Astrocyte (in vitro differentiated cells and primary cell): ENCODE measurements around the gene RAB2B. TPM values are rescaled to one million over a fixed set of nuclear protein-coding genes. Genes with fewer than 3 reads are reported as not detected.

ENCODE experiments used
- DNase-seq: peaks from one replicate; pipeline ENCODE4 v3.0.0-alpha.2; 2010; ENCODE audit warnings: low read depth
- FAIRE-seq: peaks from 2 replicates; lab custom pipeline; 2011; peaks lifted over from hg19 to GRCh38; lab: Jason Lieb, UNC
- H2AFZ ChIP-seq: 2 replicates; pipeline ENCODE4 v1.6.0; 2012; ENCODE audit warnings: low read depth, low read length, inconsistent platforms
- H3K27ac ChIP-seq: 2 replicates; pipeline ENCODE4 v1.5.1; 2011; ENCODE audit warnings: low read depth, low read length, inconsistent platforms
- H3K27me3 ChIP-seq: 2 replicates; pipeline ENCODE4 v1.6.0; 2011; ENCODE audit warnings: low read length, inconsistent platforms; ENCODE audit not compliant: insufficient read depth
- H3K36me3 ChIP-seq: 2 replicates; pipeline ENCODE4 v1.5.1; 2011; ENCODE audit warnings: low read length, inconsistent platforms; ENCODE audit not compliant: insufficient read depth
- H3K4me1 ChIP-seq: 2 replicates; pipeline ENCODE4 v1.5.1; 2011; ENCODE audit warnings: low read length, inconsistent platforms; ENCODE audit not compliant: insufficient read depth
- H3K4me2 ChIP-seq: 2 replicates; pipeline ENCODE4 v1.6.0; 2012; ENCODE audit warnings: low read length, inconsistent platforms
- H3K4me3 ChIP-seq: 2 replicates; pipeline ENCODE4 v1.5.1; 2011; ENCODE audit warnings: low read depth, mild to moderate bottlenecking, low read length, inconsistent platforms; ENCODE audit not compliant: insufficient read depth
- H3K79me2 ChIP-seq: 2 replicates; pipeline ENCODE4 v1.6.0; 2012; ENCODE audit warnings: mild to moderate bottlenecking, low read length, inconsistent platforms; ENCODE audit not compliant: insufficient read depth
- H3K9ac ChIP-seq: 2 replicates; pipeline ENCODE4 v1.6.0; 2012; ENCODE audit warnings: mild to moderate bottlenecking, low read length, inconsistent platforms
- H3K9me3 ChIP-seq: 2 replicates; pipeline ENCODE4 v1.5.1; 2012; ENCODE audit warnings: low read depth, mild to moderate bottlenecking, low read length, inconsistent platforms; ENCODE audit not compliant: insufficient read depth
- H4K20me1 ChIP-seq: 2 replicates; pipeline ENCODE4 v1.6.0; 2012; ENCODE audit warnings: low read length, inconsistent platforms; ENCODE audit not compliant: insufficient read depth
- H3K27ac Mint-ChIP-seq: one replicate; pipeline ENCODE4 v1.8.0; 2021; ENCODE audit warnings: mild to moderate bottlenecking, mixed read lengths; ENCODE audit not compliant: unreplicated experiment
- H3K27me3 Mint-ChIP-seq: one replicate; pipeline ENCODE4 v1.8.0; 2021; ENCODE audit warnings: low read depth, mixed read lengths; ENCODE audit not compliant: unreplicated experiment
- H3K36me3 Mint-ChIP-seq: one replicate; pipeline ENCODE4 v1.8.0; 2021; ENCODE audit warnings: low read depth, mixed read lengths; ENCODE audit not compliant: unreplicated experiment
- H3K4me1 Mint-ChIP-seq: one replicate; pipeline ENCODE4 v1.8.0; 2021; ENCODE audit warnings: low read depth, mixed read lengths; ENCODE audit not compliant: unreplicated experiment
- H3K4me3 Mint-ChIP-seq: one replicate; pipeline ENCODE4 v1.8.0; 2021; ENCODE audit warnings: mild to moderate bottlenecking, moderate library complexity, mixed read lengths; ENCODE audit not compliant: unreplicated experiment
- H3K9me3 Mint-ChIP-seq: one replicate; pipeline ENCODE4 v1.8.0; 2021; ENCODE audit warnings: mild to moderate bottlenecking, mixed read lengths; ENCODE audit not compliant: unreplicated experiment
- EZH2 ChIP-seq: IDR thresholded peaks from 2 replicates; pipeline ENCODE4 v1.6.1; 2012; ENCODE audit warnings: mild to moderate bottlenecking, low read length, inconsistent platforms; ENCODE audit not compliant: insufficient read depth
- total RNA-seq: library from RNA; stranded (reverse); gene quantifications from 2 replicates; pipeline ENCODE4 v1.2.1, GENCODE V29; 2021
- TF ChIP-seq, protein P1 (sequence below): IDR thresholded peaks from 2 replicates; pipeline ENCODE4 v1.5.1; 2011; ENCODE audit warnings: low read depth, mild to moderate bottlenecking, inconsistent platforms, low read length, moderate library complexity; ENCODE audit not compliant: insufficient read depth

The RAB2B gene
- total RNA-seq, 1 donor from 2014 or later: 49.9 TPM

- Mint-ChIP-seq H3K9me3 (no peaks in the 10 kb centered on the region), H3K36me3 (peaks cover 8% of the 10 kb centered on the region), H3K27me3 (no peaks in the 10 kb centered on the region), H3K27ac (peak within 1 kb of the TSS; percentile 100), H3K4me3 (peak within 1 kb of the TSS; percentile 92), H3K4me1 (peaks cover 5% of the 10 kb centered on the region)
- no peaks in the 10 kb centered on the region for H3K27me3 ChIP-seq
- TF ChIP-seq, protein P1, sequence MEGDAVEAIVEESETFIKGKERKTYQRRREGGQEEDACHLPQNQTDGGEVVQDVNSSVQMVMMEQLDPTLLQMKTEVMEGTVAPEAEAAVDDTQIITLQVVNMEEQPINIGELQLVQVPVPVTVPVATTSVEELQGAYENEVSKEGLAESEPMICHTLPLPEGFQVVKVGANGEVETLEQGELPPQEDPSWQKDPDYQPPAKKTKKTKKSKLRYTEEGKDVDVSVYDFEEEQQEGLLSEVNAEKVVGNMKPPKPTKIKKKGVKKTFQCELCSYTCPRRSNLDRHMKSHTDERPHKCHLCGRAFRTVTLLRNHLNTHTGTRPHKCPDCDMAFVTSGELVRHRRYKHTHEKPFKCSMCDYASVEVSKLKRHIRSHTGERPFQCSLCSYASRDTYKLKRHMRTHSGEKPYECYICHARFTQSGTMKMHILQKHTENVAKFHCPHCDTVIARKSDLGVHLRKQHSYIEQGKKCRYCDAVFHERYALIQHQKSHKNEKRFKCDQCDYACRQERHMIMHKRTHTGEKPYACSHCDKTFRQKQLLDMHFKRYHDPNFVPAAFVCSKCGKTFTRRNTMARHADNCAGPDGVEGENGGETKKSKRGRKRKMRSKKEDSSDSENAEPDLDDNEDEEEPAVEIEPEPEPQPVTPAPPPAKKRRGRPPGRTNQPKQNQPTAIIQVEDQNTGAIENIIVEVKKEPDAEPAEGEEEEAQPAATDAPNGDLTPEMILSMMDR: peak; percentile 49
- no peak for TF ChIP-seq EZH2
- H4K20me1 ChIP-seq: peaks cover 21% of the 10 kb centered on the region
- peaks cover 10% of the 10 kb centered on the region for H3K36me3 ChIP-seq
- DNase-seq (peak; percentile 99), FAIRE-seq (peak; percentile 91)
- peak within 1 kb of the TSS; percentile 98 for H3K27ac ChIP-seq
- peaks cover 4% of the 10 kb centered on the region for H3K4me1 ChIP-seq
- peak within 1 kb of the TSS; percentile 97 for H3K9ac ChIP-seq
- no peaks in the 10 kb centered on the region for H3K9me3 ChIP-seq
- H3K4me3 ChIP-seq: peak within 1 kb of the TSS; percentile 91
- peaks cover 46% of the 10 kb centered on the region for H3K79me2 ChIP-seq
- peak within 1 kb of the TSS; percentile 95 for H3K4me2 ChIP-seq
- H2AFZ ChIP-seq: peak within 1 kb of the TSS; percentile 97
Measured at GRCh38 chr14:21455912-21456667, 20.7 kb downstream of the RAB2B start, which contains the start of gene CHD8. TSS of gene CHD8 (minus strand) at chr14:21456123. CDS start at chr14:21431643, 24,480 bp downstream.

DNA sequence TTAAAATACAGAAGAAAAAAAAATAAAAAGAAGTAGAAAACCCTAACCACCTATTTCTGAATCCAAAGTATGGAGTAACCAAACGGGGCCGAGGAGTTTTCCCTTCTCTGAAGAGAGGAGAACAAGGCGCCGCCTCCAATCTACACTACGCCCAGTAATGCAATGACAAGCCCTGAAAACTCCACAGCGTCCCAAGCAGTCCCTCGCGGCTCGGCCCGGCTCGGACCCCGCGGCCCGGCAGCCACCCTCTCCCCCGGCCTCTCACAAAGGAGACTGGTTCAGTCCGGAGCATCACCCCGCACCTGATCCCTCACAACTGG lies 21.2 kb downstream of the RAB2B start:
- no peak for DNase-seq
- Histone ChIP-seq H3K4me1 (peaks cover 4% of the 10 kb centered on the region), H3K27me3 (no peaks in the 10 kb centered on the region), H3K79me2 (peaks cover 52% of the 10 kb centered on the region), H3K4me2 (peak overlapping the region; percentile 95), H4K20me1 (peaks cover 23% of the 10 kb centered on the region), H3K9me3 (no peaks in the 10 kb centered on the region), H2AFZ (peak overlapping the region; percentile 87), H3K9ac (peak overlapping the region; percentile 97), H3K4me3 (peak overlapping the region; percentile 91), H3K36me3 (peaks cover 7% of the 10 kb centered on the region), H3K27ac (peak overlapping the region; percentile 80)
- Mint-ChIP-seq H3K9me3 (no peaks in the 10 kb centered on the region), H3K27me3 (no peaks in the 10 kb centered on the region), H3K36me3 (peaks cover 8% of the 10 kb centered on the region), H3K4me3 (peak overlapping the region; percentile 92), H3K27ac (peak overlapping the region; percentile 100), H3K4me1 (peaks cover 7% of the 10 kb centered on the region)
- no peak for FAIRE-seq
- TF ChIP-seq, protein P1: no peak
- TF ChIP-seq EZH2: no peak
